Measurements from ENCODE around the gene STPG2.

The STPG2 gene

DNA sequence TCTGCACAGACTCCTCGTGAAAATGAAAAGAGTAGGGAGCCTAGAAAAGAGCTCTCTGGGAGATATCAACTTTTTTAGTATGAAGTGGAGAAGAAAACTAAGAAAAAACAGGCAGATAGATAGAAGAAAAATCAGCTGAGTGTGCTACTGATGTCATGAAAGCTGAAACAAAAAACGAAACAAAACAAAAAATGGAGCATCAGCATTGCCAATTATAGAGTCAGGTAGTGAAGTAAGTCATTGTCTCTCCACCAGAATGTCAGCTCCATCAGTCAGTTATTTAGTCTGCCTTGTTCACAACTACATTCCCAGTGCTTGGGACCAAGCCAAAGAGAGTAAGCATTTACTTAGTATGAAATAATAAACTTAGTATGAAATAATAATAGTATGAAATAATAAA, 595.1 kb downstream of the STPG2 start:
- in situ Hi-C loops (cut with HindIII; ENCODE audit: low sequenced_read_pairs), result no loop called here

DNA sequence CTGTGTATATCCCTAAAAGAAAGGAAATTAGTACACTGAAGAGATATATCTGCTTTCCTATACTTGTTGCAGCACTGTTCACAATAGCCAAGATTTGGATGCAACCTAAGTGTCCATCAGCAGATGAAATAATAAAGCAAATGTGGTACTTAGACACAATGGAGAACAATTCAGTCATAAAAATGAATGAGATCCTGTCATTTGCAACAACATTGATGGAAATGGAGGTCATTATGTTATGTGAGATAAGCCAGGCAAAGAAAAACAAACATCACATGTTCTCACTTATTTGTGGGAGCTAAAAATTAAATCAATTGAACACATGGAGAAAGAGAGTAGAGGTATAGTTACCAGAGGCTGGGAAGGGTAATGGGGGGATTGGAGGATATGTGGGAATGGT, 611.9 kb downstream of the STPG2 start:
- in situ Hi-C loops (cut with HindIII; ENCODE audit: low sequenced_read_pairs), result no loop called here

- in situ Hi-C loops (cut with HindIII; ENCODE audit: low sequenced_read_pairs), result no loop called here
Observed at GRCh38 chr4:97530676-97531075, 612.6 kb downstream of the STPG2 start.

- in situ Hi-C loops (cut with HindIII; ENCODE audit: low sequenced_read_pairs), result no loop called here
Observed at GRCh38 chr4:97525236-97525635, 618.0 kb downstream of the STPG2 start.

GRCh38 chr4:97517939-97518338, 625.3 kb downstream of the STPG2 start:
- in situ Hi-C loops (cut with HindIII; ENCODE audit: low sequenced_read_pairs), result no loop called here

DNA sequence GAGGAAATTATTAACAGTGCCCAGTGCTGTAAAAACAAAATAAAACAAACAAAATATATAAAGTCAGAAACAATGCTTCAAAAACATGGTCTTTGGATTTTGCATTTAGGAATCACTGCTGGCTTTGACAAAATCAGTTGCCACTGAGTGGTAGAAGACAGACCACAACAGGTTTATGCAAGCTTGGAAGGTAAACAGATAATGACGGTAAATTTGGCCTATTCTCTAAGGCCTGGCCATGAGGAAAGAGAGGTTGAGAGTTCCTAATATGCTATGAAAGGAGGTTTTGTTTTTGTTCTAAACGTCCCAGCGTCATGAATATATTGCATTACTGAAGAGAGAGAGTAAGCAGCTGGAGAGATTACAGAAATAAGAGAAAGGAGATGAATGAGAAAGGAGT, 629.4 kb downstream of the STPG2 start:
- in situ Hi-C loops (cut with HindIII; ENCODE audit: low sequenced_read_pairs), result no loop called here
